Osteocyte (in vitro differentiated cells): ENCODE results near the gene PODN. TPM values are rescaled to one million over a fixed set of nuclear protein-coding genes. Genes with fewer than 3 reads are reported as not detected.

Source experiments
- DNase-seq: peaks from one replicate; pipeline ENCODE4 v3.0.0; 2021; ENCODE audit warnings: mixed read lengths; ENCODE audit not compliant: unreplicated experiment; ENCODE audit errors: extremely low spot score
- H3K27ac Mint-ChIP-seq: one replicate; pipeline ENCODE4 v1.8.0; 2021; ENCODE audit warnings: mild to moderate bottlenecking, mixed read lengths; ENCODE audit not compliant: unreplicated experiment
- H3K27me3 Mint-ChIP-seq: one replicate; pipeline ENCODE4 v1.8.0; 2021; ENCODE audit warnings: mixed read lengths; ENCODE audit not compliant: unreplicated experiment
- H3K36me3 Mint-ChIP-seq: one replicate; pipeline ENCODE4 v1.8.0; 2021; ENCODE audit warnings: mixed read lengths; ENCODE audit not compliant: unreplicated experiment
- H3K4me1 Mint-ChIP-seq: one replicate; pipeline ENCODE4 v1.8.0; 2021; ENCODE audit warnings: mixed read lengths; ENCODE audit not compliant: unreplicated experiment
- H3K4me3 Mint-ChIP-seq: one replicate; pipeline ENCODE4 v1.8.0; 2021; ENCODE audit warnings: mild to moderate bottlenecking, moderate library complexity, mixed read lengths; ENCODE audit not compliant: unreplicated experiment
- H3K9me3 Mint-ChIP-seq: one replicate; pipeline ENCODE4 v1.8.0; 2021; ENCODE audit warnings: mixed read lengths; ENCODE audit not compliant: unreplicated experiment
- total RNA-seq: library from RNA; stranded (reverse); gene quantifications from 2 replicates; pipeline ENCODE4 v1.2.1, GENCODE V29; 2021
- TF ChIP-seq, protein P1 (sequence below): fragments of 200-600 bp; sonication (generic); IDR thresholded peaks from 2 replicates; pipeline ENCODE4 v1.5.0; 2021; ENCODE audit warnings: antibody characterized with exemption, mild to moderate bottlenecking, moderate library complexity

Gene PODN
- total RNA-seq, 1 donor from 2014 or later, result 6.6 TPM

DNA sequence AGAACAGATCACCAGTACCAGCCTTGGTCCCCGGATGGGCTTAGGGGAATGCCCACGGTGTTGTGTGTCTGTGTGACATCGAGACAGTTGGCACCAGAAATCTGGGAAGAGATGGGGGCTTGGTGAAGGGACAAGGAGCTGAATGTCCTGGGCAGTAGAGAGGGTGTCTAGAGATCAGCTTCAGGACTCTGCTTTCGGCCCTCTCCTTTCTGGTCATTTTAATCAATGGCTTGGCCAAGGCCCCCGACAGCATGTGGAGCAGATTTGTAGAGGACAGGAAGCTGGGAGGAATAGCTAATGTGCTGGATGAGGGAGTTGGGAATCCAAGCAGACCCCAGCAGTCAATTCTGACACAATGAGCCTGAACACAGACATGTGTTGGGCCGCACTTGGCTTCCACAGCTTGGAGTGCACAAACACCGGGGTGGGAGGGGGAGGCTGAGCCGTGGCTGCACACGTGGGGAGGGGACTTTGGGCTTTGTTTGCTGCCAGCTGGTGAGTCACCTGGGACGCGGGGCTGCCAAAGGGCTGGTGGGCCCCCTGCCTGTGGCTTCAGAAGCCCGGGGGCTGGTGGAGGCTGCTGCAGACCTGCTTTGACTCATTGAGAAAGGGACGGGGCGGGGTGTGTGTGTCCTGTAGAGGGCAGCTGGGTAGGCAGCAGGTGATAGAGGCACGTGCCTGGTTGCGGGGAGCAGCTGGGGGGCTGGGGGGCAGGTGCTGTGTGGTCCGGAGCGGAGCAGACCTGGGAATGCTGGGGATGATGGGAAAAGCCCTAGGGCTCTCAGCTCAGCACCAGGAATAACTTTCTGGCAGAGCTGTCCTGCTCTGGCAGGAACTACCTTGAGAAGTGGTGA, 59.5 kb downstream of the PODN start:
- H3K27me3 Mint-ChIP-seq, result no peaks in the 10 kb centered on the region
- H3K36me3 Mint-ChIP-seq, result no peaks in the 10 kb centered on the region
- DNase-seq, result no peak
- no peaks in the 10 kb centered on the region for H3K9me3 Mint-ChIP-seq
- peaks cover 40% of the 10 kb centered on the region for H3K4me1 Mint-ChIP-seq
- H3K27ac Mint-ChIP-seq, result no peak overlapping the region
- TF ChIP-seq, protein P1, sequence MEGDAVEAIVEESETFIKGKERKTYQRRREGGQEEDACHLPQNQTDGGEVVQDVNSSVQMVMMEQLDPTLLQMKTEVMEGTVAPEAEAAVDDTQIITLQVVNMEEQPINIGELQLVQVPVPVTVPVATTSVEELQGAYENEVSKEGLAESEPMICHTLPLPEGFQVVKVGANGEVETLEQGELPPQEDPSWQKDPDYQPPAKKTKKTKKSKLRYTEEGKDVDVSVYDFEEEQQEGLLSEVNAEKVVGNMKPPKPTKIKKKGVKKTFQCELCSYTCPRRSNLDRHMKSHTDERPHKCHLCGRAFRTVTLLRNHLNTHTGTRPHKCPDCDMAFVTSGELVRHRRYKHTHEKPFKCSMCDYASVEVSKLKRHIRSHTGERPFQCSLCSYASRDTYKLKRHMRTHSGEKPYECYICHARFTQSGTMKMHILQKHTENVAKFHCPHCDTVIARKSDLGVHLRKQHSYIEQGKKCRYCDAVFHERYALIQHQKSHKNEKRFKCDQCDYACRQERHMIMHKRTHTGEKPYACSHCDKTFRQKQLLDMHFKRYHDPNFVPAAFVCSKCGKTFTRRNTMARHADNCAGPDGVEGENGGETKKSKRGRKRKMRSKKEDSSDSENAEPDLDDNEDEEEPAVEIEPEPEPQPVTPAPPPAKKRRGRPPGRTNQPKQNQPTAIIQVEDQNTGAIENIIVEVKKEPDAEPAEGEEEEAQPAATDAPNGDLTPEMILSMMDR, result no peak
- H3K4me3 Mint-ChIP-seq, result no peak overlapping the region

DNA sequence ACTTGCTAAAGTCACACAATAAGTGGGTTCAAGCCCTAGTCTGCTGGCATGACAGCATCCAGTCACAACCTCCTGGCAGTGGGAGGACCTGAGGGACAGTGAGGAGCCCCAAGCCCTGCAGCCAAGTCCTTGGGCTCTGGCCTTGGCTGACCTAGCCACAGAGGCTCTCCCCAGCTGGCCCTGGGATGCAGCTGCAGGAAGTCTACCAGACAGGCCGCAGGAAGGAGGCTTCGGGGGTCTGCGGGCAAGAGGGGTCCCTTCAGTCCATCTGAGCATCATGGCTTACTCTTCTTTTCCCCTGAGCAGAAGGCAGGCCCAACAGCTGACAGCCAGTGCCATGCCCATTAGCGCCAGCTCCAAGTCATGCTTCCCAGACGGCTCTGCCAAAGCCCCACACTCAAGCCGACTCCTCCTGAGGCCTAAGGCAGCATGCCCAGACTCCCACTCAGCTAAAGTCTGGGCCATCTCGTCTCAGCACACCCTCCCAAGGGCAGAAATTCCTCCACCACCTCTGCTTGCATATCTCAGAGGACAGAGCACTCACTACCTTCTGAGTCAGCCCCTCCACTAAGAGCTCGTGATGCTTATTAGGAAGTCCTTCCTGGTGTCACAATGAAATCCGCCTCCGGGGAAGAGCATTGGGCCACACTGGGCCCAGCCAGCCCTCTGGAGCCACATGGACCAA, 60.3 kb downstream of the PODN start:
- Mint-ChIP-seq H3K27ac (no peak overlapping the region), H3K36me3 (no peaks in the 10 kb centered on the region), H3K9me3 (no peaks in the 10 kb centered on the region), H3K27me3 (no peaks in the 10 kb centered on the region), H3K4me3 (no peak overlapping the region), H3K4me1 (peaks cover 40% of the 10 kb centered on the region)
- DNase-seq, result no peak
- TF ChIP-seq, protein P1, result no peak

DNA sequence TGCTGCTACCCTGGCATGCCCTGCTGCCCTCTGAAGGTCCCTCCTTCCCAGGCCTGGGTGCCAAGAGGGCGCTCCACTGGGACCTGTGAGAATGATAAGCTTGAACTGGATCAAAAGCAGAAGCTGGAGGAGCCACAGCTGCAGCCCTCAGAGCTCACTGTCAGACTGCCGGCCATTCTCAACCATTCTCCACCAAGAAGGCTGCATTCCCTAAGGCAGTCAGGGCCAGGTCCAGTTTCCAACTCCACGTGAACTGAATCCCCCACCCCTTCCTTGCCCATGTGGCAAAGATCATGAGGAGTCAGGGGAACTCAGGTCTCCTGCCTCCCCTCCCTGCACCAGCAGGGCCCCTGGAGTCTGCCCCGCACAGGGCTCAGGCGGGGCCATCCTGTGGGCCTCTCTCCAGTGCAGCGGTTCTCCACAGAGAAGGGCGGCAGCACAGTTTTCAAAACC, 61.0 kb downstream of the PODN start:
- Mint-ChIP-seq H3K4me1 (peaks cover 40% of the 10 kb centered on the region), H3K4me3 (no peak overlapping the region), H3K27me3 (no peaks in the 10 kb centered on the region), H3K9me3 (no peaks in the 10 kb centered on the region), H3K27ac (no peak overlapping the region), H3K36me3 (no peaks in the 10 kb centered on the region)
- TF ChIP-seq, protein P1, result no peak
- no peak for DNase-seq

DNA sequence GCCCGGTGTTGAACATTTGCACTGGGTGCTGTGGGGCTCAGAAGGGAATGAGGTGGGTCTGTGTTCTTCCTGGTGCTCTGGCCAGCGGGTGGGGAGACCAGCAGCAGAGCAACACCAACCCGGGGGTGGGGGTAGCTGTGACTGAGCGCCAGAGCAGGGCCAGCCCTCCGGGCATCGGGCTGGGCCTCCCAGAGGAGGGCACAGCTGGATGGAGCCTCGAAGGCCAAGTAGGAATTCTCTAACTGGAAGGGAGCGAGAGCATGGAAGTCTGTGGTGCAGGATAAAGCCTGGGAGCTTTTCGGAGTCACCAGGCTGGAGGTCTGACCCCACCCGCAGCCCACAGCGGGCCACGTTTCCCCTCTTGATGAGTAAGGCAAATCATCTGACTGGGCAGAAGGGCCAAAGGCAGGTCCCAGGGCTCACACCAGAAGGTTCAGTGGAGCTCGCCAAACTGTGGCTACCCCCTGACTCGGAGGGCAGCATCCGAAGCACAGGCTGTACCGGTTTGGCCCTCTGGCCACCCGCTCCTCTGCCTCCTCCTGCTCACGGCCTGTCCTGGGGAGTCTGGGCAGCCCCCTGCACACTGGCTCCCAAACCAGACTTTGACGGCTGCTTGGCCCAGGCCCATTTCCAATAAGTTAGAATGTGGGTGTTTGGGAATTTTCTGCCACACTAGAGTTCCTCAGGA, 61.6 kb downstream of the PODN start:
- no peak overlapping the region for H3K27ac Mint-ChIP-seq
- DNase-seq, result no peak
- no peak overlapping the region for H3K4me3 Mint-ChIP-seq
- H3K9me3 Mint-ChIP-seq, result no peaks in the 10 kb centered on the region
- H3K27me3 Mint-ChIP-seq, result no peaks in the 10 kb centered on the region
- TF ChIP-seq, protein P1, result no peak
- no peaks in the 10 kb centered on the region for H3K36me3 Mint-ChIP-seq
- H3K4me1 Mint-ChIP-seq, result peaks cover 40% of the 10 kb centered on the region
